ENCODE measurements around the gene HOXC12.

HOXC12 gene

DNA sequence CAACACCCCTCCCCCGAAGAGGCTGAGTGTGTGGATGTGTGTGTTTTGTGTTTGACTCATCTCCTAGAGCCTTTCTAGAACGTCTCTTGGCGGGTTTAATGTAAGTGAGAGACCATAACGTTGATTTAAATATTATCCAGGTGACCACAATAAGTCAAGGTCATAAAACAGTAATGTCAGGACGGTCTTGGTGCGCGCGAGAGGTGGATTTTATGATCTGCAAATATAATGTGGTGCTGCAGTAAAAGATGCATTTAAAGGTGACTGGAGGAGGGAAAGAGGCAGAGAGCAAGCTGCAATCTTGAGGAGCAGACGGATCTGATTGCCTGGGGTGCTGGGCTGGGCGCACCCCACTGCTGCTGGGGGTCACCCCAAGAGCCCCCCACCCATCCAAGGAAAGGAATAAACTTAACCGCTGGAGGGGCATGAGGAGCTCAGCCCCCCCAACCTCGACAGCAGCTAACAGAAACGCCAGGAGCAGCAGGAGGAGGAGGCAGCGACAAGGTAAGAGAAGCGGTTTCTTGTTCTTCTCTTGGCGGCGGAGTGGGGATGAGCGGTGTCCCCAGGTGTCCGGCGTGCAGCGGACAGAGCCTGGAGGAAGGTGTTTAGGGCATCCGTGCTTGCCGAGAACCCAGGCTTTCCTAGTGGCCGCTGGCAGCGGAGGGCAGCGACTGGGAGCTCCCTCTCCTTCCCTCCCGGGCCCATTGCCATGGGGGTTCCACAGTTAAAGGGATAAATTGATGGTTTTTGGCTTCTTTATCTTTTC is 35.8 kb downstream of the HOXC12 start:
- TF ChIP-seq, protein P1, sequence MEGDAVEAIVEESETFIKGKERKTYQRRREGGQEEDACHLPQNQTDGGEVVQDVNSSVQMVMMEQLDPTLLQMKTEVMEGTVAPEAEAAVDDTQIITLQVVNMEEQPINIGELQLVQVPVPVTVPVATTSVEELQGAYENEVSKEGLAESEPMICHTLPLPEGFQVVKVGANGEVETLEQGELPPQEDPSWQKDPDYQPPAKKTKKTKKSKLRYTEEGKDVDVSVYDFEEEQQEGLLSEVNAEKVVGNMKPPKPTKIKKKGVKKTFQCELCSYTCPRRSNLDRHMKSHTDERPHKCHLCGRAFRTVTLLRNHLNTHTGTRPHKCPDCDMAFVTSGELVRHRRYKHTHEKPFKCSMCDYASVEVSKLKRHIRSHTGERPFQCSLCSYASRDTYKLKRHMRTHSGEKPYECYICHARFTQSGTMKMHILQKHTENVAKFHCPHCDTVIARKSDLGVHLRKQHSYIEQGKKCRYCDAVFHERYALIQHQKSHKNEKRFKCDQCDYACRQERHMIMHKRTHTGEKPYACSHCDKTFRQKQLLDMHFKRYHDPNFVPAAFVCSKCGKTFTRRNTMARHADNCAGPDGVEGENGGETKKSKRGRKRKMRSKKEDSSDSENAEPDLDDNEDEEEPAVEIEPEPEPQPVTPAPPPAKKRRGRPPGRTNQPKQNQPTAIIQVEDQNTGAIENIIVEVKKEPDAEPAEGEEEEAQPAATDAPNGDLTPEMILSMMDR (IDR thresholded peaks at IDR 0.05; ENCODE audit: low read depth, low read length), result no peak
- DNase-seq (ENCODE audit: low read depth, low spot score), result no peak
- in situ Hi-C loops (cut with HindIII; ENCODE audit: low sequenced_read_pairs), result no loop called here
- H3K4me3 ChIP-seq (ENCODE audit: low read depth, low read length), result no peak overlapping the region

DNA sequence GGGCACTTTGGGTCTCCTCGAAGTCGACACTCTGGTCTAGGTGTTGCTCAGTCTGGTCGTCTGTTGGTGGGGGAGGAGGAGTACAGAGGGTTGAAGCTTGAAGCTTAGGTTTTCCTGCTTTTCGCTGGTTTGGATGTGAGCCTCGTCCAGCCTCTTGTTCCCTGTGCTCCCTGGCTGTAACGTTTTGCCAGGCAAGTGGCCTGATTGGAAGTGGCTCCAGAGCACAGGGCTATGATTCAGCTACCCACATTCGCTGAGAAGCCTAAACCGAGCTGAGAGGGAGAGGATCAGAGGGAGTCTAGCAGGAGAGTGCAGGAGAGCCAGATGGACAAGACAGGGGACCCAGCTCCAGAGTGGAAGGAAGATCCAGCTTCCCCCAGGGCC is 36.4 kb downstream of the HOXC12 start:
- H3K4me3 ChIP-seq (ENCODE audit: low read depth, low read length), result no peak overlapping the region
- in situ Hi-C loops (cut with HindIII; ENCODE audit: low sequenced_read_pairs), result no loop called here
- TF ChIP-seq, protein P1 (IDR thresholded peaks at IDR 0.05; ENCODE audit: low read depth, low read length), result no peak
- no peak for DNase-seq (ENCODE audit: low read depth, low spot score)

DNA sequence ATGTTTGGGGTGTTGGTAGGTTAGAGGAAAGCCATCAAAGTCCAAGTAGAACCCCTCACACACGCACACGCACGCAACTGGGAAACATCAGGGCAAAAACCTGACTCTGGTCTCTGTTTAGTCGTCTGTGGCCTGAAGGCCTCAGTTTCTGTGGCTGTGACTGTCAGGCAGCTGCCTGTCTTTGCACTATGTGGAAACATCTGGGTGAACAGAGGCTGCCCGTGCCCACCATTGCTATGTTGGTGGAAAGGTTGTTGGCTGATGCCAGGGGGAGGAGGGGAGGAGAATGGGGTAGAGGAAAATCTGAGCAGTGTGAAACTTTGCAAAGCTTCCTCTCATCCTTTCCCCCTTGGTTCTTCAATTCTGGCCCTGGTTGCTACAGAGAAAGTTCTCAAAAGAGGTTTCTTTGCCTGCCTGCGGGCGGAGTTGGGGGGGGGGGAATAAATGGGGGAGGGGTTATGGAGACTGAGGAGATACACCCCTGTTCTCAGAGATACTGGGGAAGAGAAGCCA is 37.7 kb downstream of the HOXC12 start:
- TF ChIP-seq, protein P1 (IDR thresholded peaks at IDR 0.05; ENCODE audit: low read depth, low read length), result no peak
- in situ Hi-C loops (cut with HindIII; ENCODE audit: low sequenced_read_pairs), result no loop called here
- no peak for DNase-seq (ENCODE audit: low read depth, low spot score)
- H3K4me3 ChIP-seq (ENCODE audit: low read depth, low read length), result no peak overlapping the region

DNA sequence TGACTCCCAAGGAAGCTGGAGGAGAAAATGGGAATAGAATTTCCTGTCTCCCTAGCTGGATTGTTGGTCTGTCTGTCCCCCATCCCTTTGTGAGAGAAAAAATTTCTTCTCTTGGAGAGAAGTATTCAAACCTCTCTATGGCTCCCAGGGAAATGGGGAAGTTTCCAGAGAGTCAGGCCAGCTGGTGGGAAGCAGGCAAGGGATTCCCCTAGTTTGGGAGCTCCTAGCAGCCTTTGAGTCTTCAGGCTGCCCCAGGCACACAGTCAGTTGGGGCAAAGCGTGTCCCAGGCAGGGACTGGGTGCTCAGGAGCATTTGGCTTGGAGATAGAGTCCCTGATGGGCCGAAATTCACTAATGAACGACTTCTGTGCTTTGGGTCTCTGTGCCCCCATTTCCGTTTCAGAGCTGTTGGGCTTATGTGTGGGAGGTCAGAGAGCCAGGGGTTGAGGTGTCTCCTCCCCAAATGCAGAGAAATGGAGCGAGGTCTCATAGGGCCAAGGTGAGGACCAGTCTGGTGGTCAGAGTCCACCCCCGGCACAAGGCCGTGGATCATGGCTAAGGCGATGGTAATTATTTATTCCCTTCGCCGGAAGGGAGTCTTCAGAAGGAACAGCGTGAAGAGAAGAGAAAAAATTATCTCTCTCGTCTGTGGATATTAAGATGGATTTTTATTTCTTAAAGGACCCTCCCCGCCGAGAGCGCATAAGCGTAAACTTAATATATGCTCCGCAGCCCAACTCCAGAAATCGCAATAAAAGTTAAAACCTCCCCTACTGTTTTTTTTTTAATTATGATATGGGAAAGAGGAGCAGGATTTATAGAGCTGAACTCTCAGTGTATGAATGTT is 38.7 kb downstream of the HOXC12 start:
- H3K4me3 ChIP-seq (ENCODE audit: low read depth, low read length), result no peak overlapping the region

DNA sequence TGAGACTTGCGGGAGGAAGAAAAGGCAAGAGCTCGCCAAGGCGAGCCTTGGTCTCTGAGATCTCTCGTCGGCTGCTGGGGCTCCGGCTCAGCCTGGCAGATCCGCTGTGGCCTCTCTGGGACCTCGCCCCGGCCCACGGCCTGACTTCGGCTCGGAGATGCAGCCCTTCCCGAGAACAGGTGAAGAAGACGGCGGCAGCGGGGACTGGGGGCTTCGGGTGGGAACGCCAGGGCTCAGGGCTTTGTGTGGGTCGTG is 39.2 kb downstream of the HOXC12 start:
- TF ChIP-seq, protein P1 (IDR thresholded peaks at IDR 0.05; ENCODE audit: low read depth, low read length), result no peak
- in situ Hi-C loops (cut with HindIII; ENCODE audit: low sequenced_read_pairs), result no loop called here
- no peak for DNase-seq (ENCODE audit: low read depth, low spot score)
- H3K4me3 ChIP-seq (ENCODE audit: low read depth, low read length), result no peak overlapping the region

More for the DNA sequence above, 38.7 kb downstream of the HOXC12 start:
- TF ChIP-seq, protein P1 (IDR thresholded peaks at IDR 0.05; ENCODE audit: low read depth, low read length), result no peak
- in situ Hi-C loops (cut with HindIII; ENCODE audit: low sequenced_read_pairs), result no loop called here
- no peak for DNase-seq (ENCODE audit: low read depth, low spot score)

DNA sequence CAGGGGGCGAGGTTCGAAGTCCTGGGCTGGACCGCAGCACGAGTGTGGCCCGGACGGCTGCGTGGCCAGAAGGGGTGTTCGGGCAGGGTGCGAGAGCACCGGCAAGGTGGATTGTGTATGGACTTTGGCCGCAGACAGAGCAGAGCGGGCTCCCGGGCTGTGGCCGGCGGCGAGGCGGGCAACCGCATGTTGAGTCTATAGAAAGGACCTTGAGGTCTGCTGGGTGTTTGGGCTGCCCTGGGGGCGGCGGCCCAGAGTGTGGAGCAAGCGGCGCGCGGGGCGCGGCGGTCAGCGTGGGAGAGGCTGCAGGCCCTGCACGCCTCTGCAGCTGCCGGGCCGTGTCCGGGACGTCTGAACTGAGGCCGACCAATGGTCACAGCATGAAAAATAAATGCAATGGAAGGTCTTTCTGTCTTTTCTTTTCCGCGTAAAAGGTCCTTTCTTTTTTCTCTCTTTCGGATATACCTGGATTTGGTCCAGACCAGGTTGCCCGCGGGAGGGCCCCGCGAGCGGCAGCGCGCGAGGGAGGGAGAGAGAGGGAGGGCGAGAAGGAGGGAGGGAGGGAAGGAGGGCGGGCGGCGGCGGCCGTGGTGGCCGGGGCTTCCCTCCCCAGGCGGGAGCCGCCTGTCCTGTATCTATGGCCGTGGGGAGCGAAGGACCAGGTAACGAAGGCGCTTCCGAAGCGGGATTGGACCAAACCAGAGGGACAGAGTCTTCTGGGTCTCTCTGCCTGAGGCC is 39.7 kb downstream of the HOXC12 start:
- H3K4me3 ChIP-seq (ENCODE audit: low read depth, low read length), result no peak overlapping the region
- in situ Hi-C loops (cut with HindIII; ENCODE audit: low sequenced_read_pairs), result no loop called here
- TF ChIP-seq, protein P1 (IDR thresholded peaks at IDR 0.05; ENCODE audit: low read depth, low read length), result no peak
- no peak for DNase-seq (ENCODE audit: low read depth, low spot score)
